Type B pancreatic cell (in vitro differentiated cells): ENCODE measurements around the gene SDSL. TPM values are rescaled to one million over a fixed set of nuclear protein-coding genes. Genes with fewer than 3 reads are reported as not detected.

Source experiments
- DNase-seq: peaks from one replicate; pipeline ENCODE4 v3.0.0; 2021; ENCODE audit warnings: mixed read lengths; ENCODE audit not compliant: unreplicated experiment; ENCODE audit errors: extremely low spot score
- H3K27ac Mint-ChIP-seq: 2 replicates; pipeline ENCODE4 v1.8.0; 2021; ENCODE audit warnings: mild to moderate bottlenecking, mixed read lengths
- H3K27me3 Mint-ChIP-seq: 2 replicates; pipeline ENCODE4 v1.8.0; 2021; ENCODE audit warnings: mixed read lengths
- H3K36me3 Mint-ChIP-seq: 2 replicates; pipeline ENCODE4 v1.8.0; 2021; ENCODE audit warnings: mixed read lengths
- H3K4me1 Mint-ChIP-seq: one replicate; pipeline ENCODE4 v1.8.0; 2021; ENCODE audit warnings: mixed read lengths; ENCODE audit not compliant: unreplicated experiment
- H3K4me3 Mint-ChIP-seq: 2 replicates; pipeline ENCODE4 v1.8.0; 2021; ENCODE audit warnings: mild to moderate bottlenecking, mixed read lengths
- H3K9me3 Mint-ChIP-seq: 2 replicates; pipeline ENCODE4 v1.8.0; 2021; ENCODE audit warnings: mixed read lengths
- total RNA-seq: library from RNA; stranded (reverse); gene quantifications from 2 replicates; pipeline ENCODE4 v1.2.1, GENCODE V29; 2021; ENCODE audit warnings: low replicate concordance
- TF ChIP-seq, protein P1 (sequence below): fragments of 200-600 bp; sonication (generic); conservative IDR thresholded peaks from 2 replicates; pipeline ENCODE4 v1.5.0; 2021; ENCODE audit warnings: antibody characterized with exemption, mild to moderate bottlenecking

Gene SDSL
- total RNA-seq, 1 donor from 2014 or later: 4.5 TPM

DNA sequence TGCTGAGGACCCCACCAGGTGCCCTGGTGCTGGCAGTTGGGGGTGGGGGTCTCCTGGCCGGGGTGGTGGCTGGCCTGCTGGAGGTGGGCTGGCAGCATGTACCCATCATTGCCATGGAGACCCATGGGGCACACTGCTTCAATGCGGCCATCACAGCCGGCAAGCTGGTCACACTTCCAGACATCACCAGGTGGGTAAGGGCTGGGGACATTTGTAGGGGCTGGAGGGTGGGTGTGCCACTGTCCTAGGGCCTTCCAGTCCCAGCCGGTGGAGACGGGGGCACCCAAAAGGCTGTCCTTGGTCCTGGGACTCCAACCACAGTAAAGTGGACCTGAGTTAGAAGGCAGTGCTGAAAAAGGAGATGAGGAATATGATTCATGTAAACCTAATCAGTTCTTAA is 13.2 kb downstream of the SDSL start:
- no peaks in the 10 kb centered on the region for H3K36me3 Mint-ChIP-seq
- H3K4me1 Mint-ChIP-seq: no peaks in the 10 kb centered on the region
- H3K27me3 Mint-ChIP-seq: peaks cover 16% of the 10 kb centered on the region
- TF ChIP-seq, protein P1, sequence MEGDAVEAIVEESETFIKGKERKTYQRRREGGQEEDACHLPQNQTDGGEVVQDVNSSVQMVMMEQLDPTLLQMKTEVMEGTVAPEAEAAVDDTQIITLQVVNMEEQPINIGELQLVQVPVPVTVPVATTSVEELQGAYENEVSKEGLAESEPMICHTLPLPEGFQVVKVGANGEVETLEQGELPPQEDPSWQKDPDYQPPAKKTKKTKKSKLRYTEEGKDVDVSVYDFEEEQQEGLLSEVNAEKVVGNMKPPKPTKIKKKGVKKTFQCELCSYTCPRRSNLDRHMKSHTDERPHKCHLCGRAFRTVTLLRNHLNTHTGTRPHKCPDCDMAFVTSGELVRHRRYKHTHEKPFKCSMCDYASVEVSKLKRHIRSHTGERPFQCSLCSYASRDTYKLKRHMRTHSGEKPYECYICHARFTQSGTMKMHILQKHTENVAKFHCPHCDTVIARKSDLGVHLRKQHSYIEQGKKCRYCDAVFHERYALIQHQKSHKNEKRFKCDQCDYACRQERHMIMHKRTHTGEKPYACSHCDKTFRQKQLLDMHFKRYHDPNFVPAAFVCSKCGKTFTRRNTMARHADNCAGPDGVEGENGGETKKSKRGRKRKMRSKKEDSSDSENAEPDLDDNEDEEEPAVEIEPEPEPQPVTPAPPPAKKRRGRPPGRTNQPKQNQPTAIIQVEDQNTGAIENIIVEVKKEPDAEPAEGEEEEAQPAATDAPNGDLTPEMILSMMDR: no peak
- H3K27ac Mint-ChIP-seq: no peak overlapping the region
- H3K4me3 Mint-ChIP-seq: no peak overlapping the region
- H3K9me3 Mint-ChIP-seq: no peaks in the 10 kb centered on the region
- DNase-seq: no peak

DNA sequence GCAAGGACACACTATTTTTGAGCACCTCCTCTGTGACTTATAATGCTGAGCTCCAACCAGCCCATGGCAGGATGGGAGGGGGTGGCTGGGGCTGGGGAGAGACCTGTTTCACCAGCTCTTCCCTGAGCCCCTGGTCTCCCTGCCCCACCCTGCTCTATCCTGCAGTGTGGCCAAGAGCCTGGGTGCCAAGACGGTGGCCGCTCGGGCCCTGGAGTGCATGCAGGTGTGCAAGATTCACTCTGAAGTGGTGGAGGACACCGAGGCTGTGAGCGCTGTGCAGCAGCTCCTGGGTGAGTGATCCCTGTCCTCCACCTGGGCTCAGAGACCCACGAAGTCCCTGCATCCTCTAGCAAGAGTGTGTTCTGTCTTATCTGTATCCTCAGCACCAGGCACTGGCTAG is 14.4 kb downstream of the SDSL start:
- no peak overlapping the region for H3K4me3 Mint-ChIP-seq
- H3K27me3 Mint-ChIP-seq: peaks cover 8% of the 10 kb centered on the region
- no peaks in the 10 kb centered on the region for H3K36me3 Mint-ChIP-seq

DNA sequence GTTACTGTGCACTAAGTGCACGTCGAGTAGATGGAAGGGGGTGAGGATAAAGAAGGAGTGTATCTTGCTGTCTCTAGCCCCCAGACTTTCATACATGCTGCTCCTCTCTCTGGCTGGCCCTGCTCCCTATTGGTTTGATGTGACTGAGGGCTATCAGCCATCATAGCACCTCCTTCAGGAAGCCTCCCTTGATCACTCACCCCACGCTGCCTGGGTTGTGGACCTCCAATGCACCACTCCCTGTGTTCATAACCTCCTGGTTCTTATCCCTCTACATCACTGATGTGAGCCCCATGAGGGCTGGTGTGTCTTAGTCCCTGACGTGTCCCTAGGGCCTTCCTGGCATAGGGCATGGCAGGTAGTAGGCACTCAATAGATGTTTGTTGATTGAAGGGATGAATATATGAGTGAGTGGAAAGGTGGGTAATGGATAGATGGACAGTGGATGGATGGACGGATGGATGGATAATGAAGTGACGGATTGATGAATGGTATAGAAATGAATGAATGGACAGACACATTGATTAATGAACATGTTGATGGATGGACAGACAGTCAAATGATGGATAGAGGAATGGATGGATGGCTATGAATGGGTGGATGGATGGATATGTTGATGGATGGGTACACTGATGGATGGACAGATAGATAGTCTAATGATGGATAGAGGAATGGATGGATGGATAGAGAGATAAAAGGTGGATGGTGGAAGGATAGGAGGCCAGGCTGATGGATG is 15.0 kb downstream of the SDSL start:
- H3K36me3 Mint-ChIP-seq: no peaks in the 10 kb centered on the region
- no peak overlapping the region for H3K27ac Mint-ChIP-seq
- no peak overlapping the region for H3K4me3 Mint-ChIP-seq
- H3K4me1 Mint-ChIP-seq: no peaks in the 10 kb centered on the region
- no peaks in the 10 kb centered on the region for H3K9me3 Mint-ChIP-seq
- no peak for DNase-seq
- peaks cover 12% of the 10 kb centered on the region for H3K27me3 Mint-ChIP-seq
- TF ChIP-seq, protein P1: no peak

More for the DNA sequence above, 14.4 kb downstream of the SDSL start:
- Mint-ChIP-seq H3K9me3 (no peaks in the 10 kb centered on the region), H3K4me1 (no peaks in the 10 kb centered on the region), H3K27ac (no peak overlapping the region)
- no peak for DNase-seq
- TF ChIP-seq, protein P1: no peak

DNA sequence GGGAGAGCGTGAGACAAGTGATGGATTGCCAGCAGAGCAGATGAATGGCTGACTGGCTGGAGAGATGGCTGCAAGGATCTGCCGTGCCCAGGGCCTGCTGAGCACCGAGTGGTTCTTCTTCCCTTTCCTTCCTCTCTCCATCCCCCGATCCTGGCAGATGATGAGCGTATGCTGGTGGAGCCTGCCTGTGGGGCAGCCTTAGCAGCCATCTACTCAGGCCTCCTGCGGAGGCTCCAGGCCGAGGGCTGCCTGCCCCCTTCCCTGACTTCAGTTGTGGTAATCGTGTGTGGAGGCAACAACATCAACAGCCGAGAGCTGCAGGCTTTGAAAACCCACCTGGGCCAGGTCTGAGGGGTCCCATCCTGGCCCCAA is 15.5 kb downstream of the SDSL start:
- no peak for DNase-seq
- Mint-ChIP-seq H3K27me3 (peaks cover 15% of the 10 kb centered on the region), H3K4me1 (no peaks in the 10 kb centered on the region), H3K27ac (no peak overlapping the region), H3K9me3 (no peaks in the 10 kb centered on the region), H3K4me3 (no peak overlapping the region), H3K36me3 (no peaks in the 10 kb centered on the region)
- TF ChIP-seq, protein P1: no peak

- H3K27ac Mint-ChIP-seq: no peak overlapping the region
- H3K4me1 Mint-ChIP-seq: no peaks in the 10 kb centered on the region
Measured at GRCh38 chr12:113438523-113439300, 16.5 kb downstream of the SDSL start.

More at GRCh38 chr12:113438523-113439300, 16.5 kb downstream of the SDSL start:
- DNase-seq: no peak
- TF ChIP-seq, protein P1: no peak
- H3K36me3 Mint-ChIP-seq: no peaks in the 10 kb centered on the region
- H3K4me3 Mint-ChIP-seq: no peak overlapping the region
- no peaks in the 10 kb centered on the region for H3K9me3 Mint-ChIP-seq
- peaks cover 21% of the 10 kb centered on the region for H3K27me3 Mint-ChIP-seq
